HG02885 (cell line): ENCODE measurements around the gene EI24.
"Not testable (repeated sequence)": the region's sequence is repeated elsewhere in the genome, so short reads cannot be mapped to it uniquely, and the experiment has no call there.

Experiments used
- ATAC-seq: cut with Tn5 transposase; IDR thresholded peaks from one replicate; pipeline ENCODE4 v1.9.1; 2021; ENCODE audit warnings: mild to moderate bottlenecking; ENCODE audit not compliant: unreplicated experiment, poor library complexity

The EI24 gene

DNA sequence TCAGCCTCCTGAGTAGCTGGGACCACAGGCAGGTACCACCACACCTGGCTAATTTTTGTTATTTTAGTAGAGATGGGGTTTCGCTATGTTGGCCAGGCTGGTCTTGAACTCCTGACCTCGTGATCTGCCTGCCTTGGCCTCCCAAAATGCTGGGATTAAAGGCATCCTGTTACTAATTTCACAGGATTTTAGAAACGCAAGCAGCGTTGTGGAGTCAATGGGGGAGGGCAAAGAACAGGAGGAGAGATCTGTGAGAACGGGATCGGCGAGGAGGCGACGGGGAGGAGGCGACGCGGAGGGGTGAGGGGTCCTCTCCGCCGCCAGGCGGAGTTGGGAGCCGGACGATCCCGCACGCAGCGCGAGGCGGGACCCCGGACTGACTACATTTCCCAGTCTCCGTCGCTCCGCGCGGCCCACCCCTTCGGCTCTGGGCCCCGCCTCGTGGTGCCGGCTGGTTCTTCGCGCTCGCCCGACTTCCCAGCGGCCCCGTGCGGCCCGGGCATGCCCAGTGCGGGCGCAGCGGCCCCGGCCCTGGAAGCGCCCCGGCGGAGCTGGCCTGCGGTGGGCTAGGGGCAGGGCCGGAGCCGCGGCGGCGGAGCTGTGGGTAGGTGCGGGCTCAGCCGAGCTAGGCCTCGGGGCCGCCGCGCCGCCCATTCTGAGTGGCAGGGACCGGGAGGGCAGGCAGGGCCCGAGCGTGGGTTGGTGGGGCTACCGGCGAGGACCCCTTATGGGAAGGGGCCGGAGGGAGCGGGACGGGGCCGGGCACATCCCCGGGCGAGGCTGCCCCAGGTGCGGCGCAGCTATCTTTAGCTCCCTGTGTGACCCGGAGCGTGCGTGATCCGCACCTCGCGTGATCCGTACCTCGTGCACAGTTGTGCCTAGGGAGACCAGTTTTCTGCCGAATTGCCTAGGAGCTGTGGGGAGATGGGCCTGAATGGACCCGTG lies at the start of gene EI24:
EI24 (plus strand) TSS at position 508 of the 945 bp plus-strand sequence. CDS start 3,051 bp downstream, outside the sequence.
- peak; percentile 97 for ATAC-seq

- no peak for ATAC-seq
These were observed 49.1 kb upstream of the EI24 start for GRCh38 chr11:125519860-125520834.

- no peak for ATAC-seq
These were observed 44.0 kb upstream of the EI24 start for GRCh38 chr11:125525303-125525702.

- no peak for ATAC-seq
These were observed 36.6 kb upstream of the EI24 start for GRCh38 chr11:125532668-125533067.

GRCh38 chr11:125535585-125535984 lies 33.7 kb upstream of the EI24 start:
- ATAC-seq, result no peak

GRCh38 chr11:125536834-125537233 lies 32.4 kb upstream of the EI24 start:
- not testable (repeated sequence) for ATAC-seq

DNA sequence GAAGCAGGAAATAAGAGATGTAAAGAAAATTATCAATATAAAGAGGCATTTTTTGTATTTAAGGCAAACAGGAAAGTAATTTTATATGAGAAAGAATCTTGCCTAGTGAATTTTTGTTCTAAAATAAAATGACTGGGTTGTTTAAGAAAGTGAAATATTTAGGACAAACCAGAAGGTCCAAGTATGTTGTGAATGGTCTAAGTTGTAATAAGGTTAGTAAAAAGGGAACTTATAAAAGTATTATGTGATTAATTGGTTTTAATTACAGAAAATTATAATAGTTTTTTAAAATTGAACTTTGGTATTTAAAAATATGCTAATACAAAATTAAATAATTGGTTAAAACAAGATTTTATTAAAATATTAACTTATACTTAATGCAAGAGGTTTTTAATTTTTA lies 26.6 kb upstream of the EI24 start:
- ATAC-seq, result no peak

- no peak for ATAC-seq
These were observed 18.5 kb upstream of the EI24 start for GRCh38 chr11:125550780-125551179.

DNA sequence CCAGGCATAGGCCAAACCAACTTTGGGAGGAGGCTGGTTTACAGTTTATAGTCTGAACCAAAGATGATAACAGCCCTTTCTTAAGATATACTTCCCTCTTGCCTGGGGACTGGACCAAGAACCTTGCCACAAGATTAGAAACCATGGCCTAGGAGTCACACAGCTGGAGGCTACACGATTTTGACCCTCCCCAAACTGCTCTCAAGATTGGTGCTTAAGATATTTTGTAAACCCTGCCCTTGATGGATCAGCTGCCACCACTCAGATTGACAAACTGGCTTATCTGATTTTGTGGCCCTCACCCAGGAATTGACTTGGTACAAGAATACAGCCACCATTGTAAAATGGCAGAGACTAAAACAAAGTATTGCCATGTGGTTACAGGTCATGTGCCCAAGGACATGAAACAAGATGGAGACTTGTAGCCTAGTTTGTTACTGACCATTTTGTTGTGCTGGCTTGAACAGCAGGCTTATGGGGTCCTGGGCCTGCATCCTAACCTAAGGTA lies 17.4 kb upstream of the EI24 start:
- ATAC-seq, result no peak

- ATAC-seq, result no peak
These were observed 16.4 kb upstream of the EI24 start for GRCh38 chr11:125552927-125553326.

DNA sequence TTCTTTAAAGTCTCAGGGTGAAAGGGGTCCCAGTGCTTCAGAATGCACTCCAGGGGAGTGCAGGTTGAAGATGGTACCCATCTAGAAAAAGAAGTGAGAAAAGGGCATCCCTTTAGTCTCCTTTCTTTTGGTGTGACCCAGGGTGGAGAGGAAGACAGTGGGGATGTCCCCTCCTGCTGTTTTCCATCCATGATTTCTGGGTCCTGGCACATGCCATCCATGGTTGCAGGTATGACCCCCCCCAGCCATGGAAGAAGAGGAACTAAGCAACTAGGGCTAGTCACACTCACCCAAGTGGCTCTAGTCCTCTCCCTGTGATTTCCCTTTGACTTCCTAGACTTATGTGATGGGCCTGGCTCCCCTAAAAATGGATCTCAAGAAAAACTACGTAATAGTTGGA lies 15.9 kb upstream of the EI24 start:
- ATAC-seq, result no peak

DNA sequence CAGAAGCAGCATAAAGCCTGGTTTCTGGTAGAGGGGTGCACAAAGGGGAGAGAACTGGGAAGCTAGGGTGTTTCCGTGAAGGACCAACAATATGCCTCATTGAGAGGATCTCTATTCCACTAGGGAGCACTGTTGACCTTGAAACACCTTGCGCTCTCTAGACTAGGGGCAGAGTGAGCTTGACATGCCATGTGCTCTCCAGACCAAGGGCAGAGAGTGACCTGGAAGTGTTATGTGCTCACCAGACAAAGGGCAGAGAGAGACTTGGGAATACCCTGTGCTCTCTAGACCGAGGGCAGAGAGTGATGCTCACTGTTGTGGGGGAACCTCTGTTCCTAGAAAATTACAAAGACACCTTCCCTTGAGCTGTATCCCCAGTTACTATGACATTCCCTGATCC lies 15.2 kb upstream of the EI24 start:
- no peak for ATAC-seq

DNA sequence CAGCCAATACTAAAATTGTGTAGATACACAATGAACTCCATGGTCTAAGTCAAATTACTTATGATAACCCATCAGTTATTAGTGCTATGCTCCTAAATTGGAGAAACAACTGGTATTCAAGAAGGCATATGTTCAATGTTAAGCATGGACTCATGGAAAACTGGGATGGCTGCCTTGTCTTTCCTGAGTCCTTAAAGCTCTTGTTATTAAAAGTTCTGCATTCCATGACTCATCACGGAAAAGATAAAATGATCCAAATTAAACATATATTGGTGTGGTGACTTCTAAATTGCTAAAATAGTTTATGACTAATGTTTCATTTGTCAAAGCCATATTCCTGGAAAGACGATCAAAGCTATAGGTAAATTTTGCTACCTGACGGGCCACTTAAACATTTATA lies 9.4 kb upstream of the EI24 start:
- no peak for ATAC-seq

GRCh38 chr11:125561924-125562323 lies 7.4 kb upstream of the EI24 start:
- no peak for ATAC-seq

- no peak for ATAC-seq
These were observed 6.8 kb upstream of the EI24 start for GRCh38 chr11:125562430-125562829.

DNA sequence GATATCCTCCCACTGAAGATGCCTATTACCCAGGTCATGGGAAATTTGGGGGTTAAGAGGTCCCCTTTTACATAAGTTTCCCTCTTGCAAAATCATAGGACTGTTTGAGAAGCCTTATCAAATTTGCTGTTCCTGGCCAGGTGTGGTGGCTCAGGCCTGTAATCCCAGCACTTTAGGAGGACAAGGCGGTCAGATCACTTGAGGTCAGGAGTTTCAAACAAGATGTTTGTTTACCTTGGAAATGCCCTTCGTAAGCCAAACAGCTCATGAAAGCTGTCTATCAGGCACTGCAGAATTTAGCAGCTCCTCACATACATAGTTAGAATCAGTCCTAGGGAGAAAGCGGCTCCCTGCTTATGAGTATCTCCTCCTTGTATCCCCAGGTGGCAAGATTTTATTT lies 4.9 kb upstream of the EI24 start:
- no peak for ATAC-seq

- ATAC-seq, result no peak
These were observed 3.0 kb upstream of the EI24 start for GRCh38 chr11:125566235-125566634.

DNA sequence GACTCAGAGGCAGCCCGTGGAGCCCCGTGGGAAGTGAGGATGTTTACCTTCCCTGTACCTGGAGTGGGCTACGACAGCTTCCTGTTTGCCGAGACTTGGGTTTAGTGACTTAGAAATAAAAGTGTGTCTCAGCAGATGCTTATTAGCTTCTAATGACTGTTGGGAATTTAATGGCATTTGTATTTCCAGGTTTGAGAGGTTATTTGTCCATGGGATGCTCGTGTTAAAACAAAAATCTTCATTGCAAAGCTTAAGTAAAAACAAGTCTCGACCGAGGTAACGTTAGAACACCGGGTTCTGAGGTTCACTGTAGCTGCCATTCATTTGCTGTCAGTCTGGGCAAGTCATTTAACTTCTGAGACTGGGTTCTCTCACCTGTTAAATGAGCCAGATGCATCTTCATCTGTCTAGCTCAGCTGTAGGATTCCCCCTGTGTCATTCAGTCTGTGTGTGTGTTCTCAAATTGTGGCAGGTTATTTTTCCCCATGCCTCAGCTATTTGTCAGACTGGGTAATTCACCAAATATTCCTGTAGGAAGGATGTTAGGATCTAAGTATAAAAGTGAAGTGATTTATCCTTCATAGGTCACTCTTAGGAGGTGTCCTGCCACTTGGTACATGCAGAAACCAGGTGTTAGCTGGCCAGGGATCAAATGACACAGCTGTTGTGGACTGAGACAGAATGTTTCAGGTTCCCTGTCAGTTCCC lies 791 bp downstream of the EI24 start:
- ATAC-seq, result no peak

GRCh38 chr11:125570952-125571351 lies 1.7 kb downstream of the EI24 start:
- ATAC-seq, result no peak

GRCh38 chr11:125572916-125573315 lies 3.6 kb downstream of the EI24 start:
- ATAC-seq, result no peak
